Left lung (tissue), 10 donors: ENCODE data around the gene JCAD. TPM values are rescaled to one million over a fixed set of nuclear protein-coding genes. Genes with fewer than 3 reads are reported as not detected.

ENCODE experiments used
- ATAC-seq: fragments of 200-7000 bp; cut with Tn5 transposase; one replicate; pipeline ENCODE4 v1.9.1; 2020; ENCODE audit warnings: moderate library complexity
- DNase-seq, 4 donors: peaks; one replicate each; pipeline ENCODE4 v3.0.0-alpha.2; 2013 to 2020
- H3K27ac ChIP-seq, 2 donors: fragments of 200-600 bp; sonication (generic) in 1 of 2; one replicate each; pipeline versions ENCODE4 v1.5.0 to v1.8.0; 2020 to 2021
- H3K27me3 ChIP-seq, 2 donors: fragments of 200-600 bp; sonication (generic) in 1 of 2; one replicate each; pipeline versions ENCODE4 v1.5.0 to v1.8.0; 2020 to 2021
- H3K36me3 ChIP-seq, 2 donors: fragments of 200-600 bp; sonication (generic) in 1 of 2; one replicate each; pipeline versions ENCODE4 v1.5.0 to v1.8.0; 2020 to 2021
- H3K4me1 ChIP-seq, 2 donors: fragments of 200-600 bp; one replicate each; pipeline ENCODE4 v1.8.0; 2021
- H3K4me3 ChIP-seq, 2 donors: fragments of 200-600 bp; sonication (generic) in 1 of 2; one replicate each; pipeline versions ENCODE4 v1.5.0 to v1.8.0; 2020 to 2021; ENCODE audit warnings: mild to moderate bottlenecking in 1 of 2
- H3K9me3 ChIP-seq, 2 donors: fragments of 200-600 bp; sonication (generic) in 1 of 2; one replicate each; pipeline versions ENCODE4 v1.5.0 to v1.8.0; 2020 to 2021
- intact Hi-C, 2 donors: fragments of 100-400 bp; cut with DNase I; formaldehyde crosslinking; loops; one replicate each; pipeline versions ENCODE4 v1.11.2 to v1.14.2; 2022
- polyA plus RNA-seq, 6 donors: library from polyadenylated mRNA; unstranded; fragments of 120-200 nt; gene quantifications; one replicate each; pipeline ENCODE4 v1.2.1, GENCODE V29; 2013; ENCODE audit not compliant: insufficient read length in 6 of 6
- total RNA-seq, 2 donors: library from RNA; stranded (reverse); fragmentation: NEBNext Ultra II Directional; extraction: Animal tissue kit (Norgen Biotek cat#: 25700); gene quantifications; one replicate each; pipeline ENCODE4 v1.2.1, GENCODE V29; 2021
- TF ChIP-seq, protein P1 (sequence below), 2 donors: fragments of 200-600 bp; sonication (generic) in 1 of 2; IDR thresholded peaks; one replicate each; pipeline versions ENCODE4 v1.5.0 to v1.8.0; 2021; ENCODE audit warnings: antibody characterized with exemption in 2 of 2
- donor health status: DM: no; HTN: yes; CAD: no.
- donor health status: DM: no; HTN: no; CAD: no.

Gene JCAD
- total and polyA plus RNA-seq, 8 donors: 28.7 to 88.4 (median 71.0) TPM

DNA sequence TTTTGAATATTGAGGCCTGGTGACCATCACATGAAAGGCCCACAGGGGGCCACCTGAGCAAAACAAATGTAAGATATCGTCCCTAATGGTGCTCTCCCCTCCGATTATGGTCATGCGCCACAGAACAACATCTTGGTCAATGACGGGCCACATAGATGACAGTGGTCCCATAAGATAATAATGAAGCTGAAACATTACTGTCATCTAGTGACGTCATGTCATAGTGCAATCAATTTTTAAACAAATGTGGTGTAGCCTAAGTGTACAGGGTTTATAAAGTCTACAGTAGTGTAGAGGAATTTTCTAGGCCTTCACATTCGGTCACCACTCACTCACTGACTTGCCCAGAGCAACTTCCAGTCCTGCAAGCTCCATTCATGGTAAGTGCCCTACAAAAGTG is 36.8 kb downstream of the JCAD start:
- Histone ChIP-seq H3K27ac (no peak overlapping the region), H3K9me3 (no peaks in the 10 kb centered on the region), H3K4me1 (peaks cover 2 to 21% of the 10 kb centered on the region in 2 donors), H3K27me3 (peaks cover 0 to 8% of the 10 kb centered on the region in 2 donors), H3K36me3 (no peaks in the 10 kb centered on the region), H3K4me3 (no peak overlapping the region)
- DNase-seq (no peak), ATAC-seq (no peak)
- TF ChIP-seq, protein P1, sequence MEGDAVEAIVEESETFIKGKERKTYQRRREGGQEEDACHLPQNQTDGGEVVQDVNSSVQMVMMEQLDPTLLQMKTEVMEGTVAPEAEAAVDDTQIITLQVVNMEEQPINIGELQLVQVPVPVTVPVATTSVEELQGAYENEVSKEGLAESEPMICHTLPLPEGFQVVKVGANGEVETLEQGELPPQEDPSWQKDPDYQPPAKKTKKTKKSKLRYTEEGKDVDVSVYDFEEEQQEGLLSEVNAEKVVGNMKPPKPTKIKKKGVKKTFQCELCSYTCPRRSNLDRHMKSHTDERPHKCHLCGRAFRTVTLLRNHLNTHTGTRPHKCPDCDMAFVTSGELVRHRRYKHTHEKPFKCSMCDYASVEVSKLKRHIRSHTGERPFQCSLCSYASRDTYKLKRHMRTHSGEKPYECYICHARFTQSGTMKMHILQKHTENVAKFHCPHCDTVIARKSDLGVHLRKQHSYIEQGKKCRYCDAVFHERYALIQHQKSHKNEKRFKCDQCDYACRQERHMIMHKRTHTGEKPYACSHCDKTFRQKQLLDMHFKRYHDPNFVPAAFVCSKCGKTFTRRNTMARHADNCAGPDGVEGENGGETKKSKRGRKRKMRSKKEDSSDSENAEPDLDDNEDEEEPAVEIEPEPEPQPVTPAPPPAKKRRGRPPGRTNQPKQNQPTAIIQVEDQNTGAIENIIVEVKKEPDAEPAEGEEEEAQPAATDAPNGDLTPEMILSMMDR (IDR thresholded peaks at IDR 0.05): no peak
- intact Hi-C loops: no loop called here

DNA sequence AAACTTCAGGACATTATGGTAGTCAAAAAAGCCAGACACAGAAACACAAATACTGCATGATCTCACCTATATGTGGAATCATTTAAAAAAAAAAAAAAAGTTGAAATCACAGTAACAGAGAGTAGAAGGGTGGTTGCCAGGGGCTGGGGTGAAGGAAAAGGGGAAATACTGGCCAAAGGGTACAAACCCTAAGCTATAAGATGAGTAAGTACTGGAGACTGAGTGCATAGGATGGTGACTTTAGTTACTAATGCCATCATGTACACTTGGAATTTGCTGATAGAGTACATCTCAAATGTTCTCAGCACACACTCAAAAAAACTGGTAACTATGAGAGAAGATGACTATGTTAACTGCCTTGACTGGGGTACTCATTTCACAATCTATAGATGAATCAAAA is 39.9 kb downstream of the JCAD start:
- DNase-seq: no peak
- Histone ChIP-seq H3K27ac (no peak overlapping the region), H3K36me3 (no peaks in the 10 kb centered on the region), H3K27me3 (peaks cover 0 to 8% of the 10 kb centered on the region in 2 donors), H3K9me3 (no peaks in the 10 kb centered on the region), H3K4me1 (peaks cover 0 to 6% of the 10 kb centered on the region in 2 donors), H3K4me3 (no peak overlapping the region)
- intact Hi-C loops: no loop called here
- ATAC-seq: no peak
- TF ChIP-seq, protein P1 (IDR thresholded peaks at IDR 0.05): no peak

- TF ChIP-seq, protein P1 (IDR thresholded peaks at IDR 0.05): no peak
- no peaks in the 10 kb centered on the region for H3K9me3 ChIP-seq
- H3K4me3 ChIP-seq: no peak overlapping the region
- no peak for DNase-seq
- peaks cover 0 to 6% of the 10 kb centered on the region in 2 donors for H3K4me1 ChIP-seq
- H3K27ac ChIP-seq: no peak overlapping the region
- H3K36me3 ChIP-seq: no peaks in the 10 kb centered on the region
- intact Hi-C loops: no loop called here
- ATAC-seq: no peak
- H3K27me3 ChIP-seq: peaks cover 0 to 8% of the 10 kb centered on the region in 2 donors
Observed at GRCh38 chr10:30018496-30018895, 40.9 kb downstream of the JCAD start.

- Histone ChIP-seq H3K4me3 (no peak overlapping the region), H3K27me3 (peaks cover 0 to 8% of the 10 kb centered on the region in 2 donors), H3K9me3 (no peaks in the 10 kb centered on the region), H3K27ac (no peak overlapping the region), H3K4me1 (peaks cover 0 to 6% of the 10 kb centered on the region in 2 donors), H3K36me3 (no peaks in the 10 kb centered on the region)
- TF ChIP-seq, protein P1 (IDR thresholded peaks at IDR 0.05): no peak
- intact Hi-C loops: no loop called here
- DNase-seq (no peak), ATAC-seq (no peak)
Observed at GRCh38 chr10:30017966-30018365, 41.4 kb downstream of the JCAD start.

GRCh38 chr10:30017556-30017955 is 41.8 kb downstream of the JCAD start:
- H3K4me1 ChIP-seq: peaks cover 0 to 6% of the 10 kb centered on the region in 2 donors
- H3K9me3 ChIP-seq: no peaks in the 10 kb centered on the region
- DNase-seq (no peak), ATAC-seq (peak; percentile 46)
- H3K4me3 ChIP-seq: no peak overlapping the region
- no peak overlapping the region for H3K27ac ChIP-seq
- TF ChIP-seq, protein P1 (IDR thresholded peaks at IDR 0.05): no peak
- intact Hi-C loops: no loop called here
- peaks cover 0 to 8% of the 10 kb centered on the region in 2 donors for H3K27me3 ChIP-seq
- H3K36me3 ChIP-seq: no peaks in the 10 kb centered on the region
